ENCODE results near the gene ADORA2A.

ADORA2A gene

DNA sequence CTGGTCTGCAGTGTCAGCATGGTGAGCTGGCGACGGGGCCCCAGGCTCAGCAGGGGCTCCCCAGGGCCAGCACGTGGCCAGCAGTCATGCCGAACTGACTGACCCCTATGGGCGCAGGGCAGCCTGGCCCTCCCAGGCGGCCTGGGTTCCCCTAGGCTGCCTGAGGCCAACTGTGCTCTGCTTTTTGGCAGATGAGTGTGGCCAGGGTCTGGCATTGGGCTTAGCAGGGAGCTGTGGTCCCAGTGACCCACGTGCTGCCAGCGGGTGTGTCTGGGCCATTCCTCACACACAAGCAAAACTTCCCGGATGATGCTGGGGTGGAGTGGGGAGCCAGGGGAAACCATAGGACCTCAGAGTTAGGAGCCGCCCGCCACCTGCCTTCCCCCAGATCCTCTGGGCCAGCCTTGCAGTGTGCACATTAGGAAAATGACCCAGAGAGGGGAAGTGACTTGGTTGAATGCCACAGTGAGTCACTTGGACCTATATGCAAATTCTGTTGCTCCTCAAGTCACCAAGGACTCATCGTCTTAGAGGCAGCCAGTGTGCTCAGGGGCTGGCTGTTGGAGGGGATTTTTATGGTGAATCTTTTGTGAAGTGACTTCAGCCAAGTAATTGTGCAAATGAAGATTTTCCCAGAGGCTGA, 6.5 kb downstream of the ADORA2A start:
- TF ChIP-seq ZBTB7A (IDR thresholded peaks at IDR 0.05; ENCODE audit: low read depth) (no peak), EGR1 (IDR thresholded peaks at IDR 0.05) (no peak), YY1 (IDR thresholded peaks at IDR 0.05; ENCODE audit: low read depth) (no peak), FOXM1 (IDR thresholded peaks at IDR 0.05; ENCODE audit: borderline replicate concordance, low read depth) (no peak), REST (IDR thresholded peaks at IDR 0.05; ENCODE audit: low read depth) (no peak), EP300 (IDR thresholded peaks at IDR 0.05; ENCODE audit: borderline replicate concordance) (no peak), NFIC (IDR thresholded peaks at IDR 0.05) (no peak), TCF12 (IDR thresholded peaks at IDR 0.05; ENCODE audit: low read depth) (no peak), TAF1 (IDR thresholded peaks at IDR 0.05; ENCODE audit: low read depth) (no peak), RAD21 (IDR thresholded peaks at IDR 0.05; ENCODE audit: low read depth) (no peak), CREB1 (IDR thresholded peaks at IDR 0.05; ENCODE audit: low read depth) (no peak)

DNA sequence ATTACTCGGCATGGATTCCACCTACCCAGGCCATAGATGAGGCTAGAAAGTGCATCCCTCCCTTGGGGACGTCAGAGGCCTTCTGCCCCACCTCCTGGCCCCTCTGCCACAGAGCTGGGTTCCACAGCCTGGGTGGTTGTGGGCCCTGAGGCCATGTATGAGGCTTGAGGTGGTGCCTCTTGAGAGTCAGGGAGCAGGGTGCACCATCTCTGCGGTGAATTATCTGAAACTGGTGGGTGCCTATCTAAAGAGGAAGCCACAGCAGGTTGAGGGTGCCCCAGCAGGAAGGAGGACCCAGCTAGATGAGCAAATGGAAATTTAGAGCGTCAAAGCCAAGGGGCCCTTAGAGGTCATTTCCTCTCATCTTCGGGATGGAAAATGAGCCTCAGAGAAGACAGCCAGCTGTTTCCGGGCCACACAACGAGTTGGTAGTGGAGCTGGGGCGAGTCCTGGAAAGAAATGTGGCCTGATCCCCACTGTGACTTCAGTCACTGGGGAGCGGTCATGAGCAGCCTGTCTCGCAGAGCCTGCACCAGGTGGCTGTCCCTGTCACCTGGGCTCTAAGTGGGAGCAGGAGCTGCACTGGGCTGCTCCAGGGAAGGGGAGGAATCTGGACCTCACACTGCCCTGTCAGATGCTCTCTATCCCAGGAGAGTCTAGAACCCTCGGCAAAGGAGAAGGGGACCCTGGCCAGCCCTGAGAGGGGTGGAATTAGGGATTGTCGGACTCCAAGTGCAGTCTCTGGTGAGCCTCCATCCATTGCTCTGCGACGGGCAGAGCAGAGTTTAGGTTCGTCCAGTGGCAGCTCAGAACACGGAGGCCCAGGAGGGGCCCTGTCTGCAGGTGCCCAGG, 7.3 kb downstream of the ADORA2A start:
- no peak for TF ChIP-seq EGR1 (IDR thresholded peaks at IDR 0.05)
- TF ChIP-seq TCF12 (IDR thresholded peaks at IDR 0.05; ENCODE audit: low read depth) = no peak
- TF ChIP-seq, protein P1, sequence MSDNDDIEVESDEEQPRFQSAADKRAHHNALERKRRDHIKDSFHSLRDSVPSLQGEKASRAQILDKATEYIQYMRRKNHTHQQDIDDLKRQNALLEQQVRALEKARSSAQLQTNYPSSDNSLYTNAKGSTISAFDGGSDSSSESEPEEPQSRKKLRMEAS (IDR thresholded peaks at IDR 0.05) = no peak
- TF ChIP-seq RAD21 (IDR thresholded peaks at IDR 0.05; ENCODE audit: low read depth) = no peak
- no peak for TF ChIP-seq ZBTB7A (IDR thresholded peaks at IDR 0.05; ENCODE audit: low read depth)
- TF ChIP-seq NFIC (IDR thresholded peaks at IDR 0.05) = no peak
- no peak for TF ChIP-seq EP300 (IDR thresholded peaks at IDR 0.05; ENCODE audit: borderline replicate concordance)
- no peak for TF ChIP-seq TAF1 (IDR thresholded peaks at IDR 0.05; ENCODE audit: low read depth)

DNA sequence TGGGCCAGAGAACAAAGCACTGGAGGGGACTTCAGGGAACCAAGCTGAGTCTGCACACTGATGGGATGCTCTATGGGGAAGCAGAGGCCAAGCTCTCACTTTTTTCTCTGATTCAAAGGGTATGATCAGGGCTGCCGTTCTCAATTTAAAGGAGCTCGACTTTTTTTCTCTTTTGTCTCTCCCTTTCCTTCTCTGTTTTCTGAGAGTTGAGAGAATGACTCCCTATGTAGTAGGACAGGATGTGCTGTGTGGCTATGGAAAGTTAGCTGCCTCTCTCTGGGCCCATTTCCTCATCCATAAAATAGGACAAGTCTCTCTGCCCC, 7.9 kb downstream of the ADORA2A start:
- TF ChIP-seq, protein P1 (IDR thresholded peaks at IDR 0.05) = no peak
- TF ChIP-seq EGR1 (IDR thresholded peaks at IDR 0.05) = no peak

GRCh38 chr22:24435861-24436371, 8.5 kb downstream of the ADORA2A start:
- no peak for TF ChIP-seq NFIC (IDR thresholded peaks at IDR 0.05)
- no peak for TF ChIP-seq YY1 (IDR thresholded peaks at IDR 0.05; ENCODE audit: low read depth)
- no peak for TF ChIP-seq CREB1 (IDR thresholded peaks at IDR 0.05; ENCODE audit: low read depth)
- no peak for TF ChIP-seq EGR1 (IDR thresholded peaks at IDR 0.05)
- no peak for TF ChIP-seq REST (IDR thresholded peaks at IDR 0.05; ENCODE audit: low read depth)
- TF ChIP-seq CEBPB (IDR thresholded peaks at IDR 0.05) = no peak
- TF ChIP-seq USF1 (IDR thresholded peaks at IDR 0.05) = no peak
- TF ChIP-seq, protein P1 (IDR thresholded peaks at IDR 0.05) = no peak
- no peak for TF ChIP-seq FOXM1 (IDR thresholded peaks at IDR 0.05; ENCODE audit: borderline replicate concordance, low read depth)
- no peak for TF ChIP-seq EP300 (IDR thresholded peaks at IDR 0.05; ENCODE audit: borderline replicate concordance)
- no peak for TF ChIP-seq TEAD4 (IDR thresholded peaks at IDR 0.05)

DNA sequence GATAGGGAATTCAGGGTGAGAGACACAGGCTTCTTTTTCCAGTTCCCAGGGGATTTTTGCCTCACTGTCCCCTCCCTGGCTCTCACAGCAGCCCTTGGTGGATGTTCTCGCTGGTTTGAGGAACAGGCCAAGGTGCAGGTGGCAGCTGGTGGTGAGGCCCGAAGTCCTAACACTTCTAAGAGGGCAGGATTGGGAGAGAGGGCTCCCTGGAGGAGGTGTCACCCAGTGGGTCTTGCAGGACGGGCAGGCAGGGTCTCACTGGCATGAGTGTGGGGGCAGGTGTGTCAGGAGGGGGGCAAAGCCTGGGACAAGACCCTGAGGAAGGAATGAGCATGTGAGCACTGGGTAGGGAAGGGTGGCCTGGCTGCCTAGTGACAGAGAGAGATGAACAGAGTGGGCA, 9.2 kb downstream of the ADORA2A start:
- TF ChIP-seq EGR1 (IDR thresholded peaks at IDR 0.05) (no peak), FOXM1 (IDR thresholded peaks at IDR 0.05; ENCODE audit: borderline replicate concordance, low read depth) (no peak), CEBPB (IDR thresholded peaks at IDR 0.05) (no peak), TCF12 (IDR thresholded peaks at IDR 0.05; ENCODE audit: low read depth) (no peak), CREB1 (IDR thresholded peaks at IDR 0.05; ENCODE audit: low read depth) (no peak)
- TF ChIP-seq, protein P1 (IDR thresholded peaks at IDR 0.05) = no peak

- TF ChIP-seq EP300 (IDR thresholded peaks at IDR 0.05; ENCODE audit: borderline replicate concordance) (no peak), EGR1 (IDR thresholded peaks at IDR 0.05) (no peak), RAD21 (IDR thresholded peaks at IDR 0.05; ENCODE audit: low read depth) (no peak), TAF1 (IDR thresholded peaks at IDR 0.05; ENCODE audit: low read depth) (no peak), CREB1 (IDR thresholded peaks at IDR 0.05; ENCODE audit: low read depth) (no peak), TCF12 (IDR thresholded peaks at IDR 0.05; ENCODE audit: low read depth) (no peak), TEAD4 (IDR thresholded peaks at IDR 0.05) (no peak), YY1 (IDR thresholded peaks at IDR 0.05; ENCODE audit: low read depth) (no peak), ZBTB7A (IDR thresholded peaks at IDR 0.05; ENCODE audit: low read depth) (no peak), CEBPB (IDR thresholded peaks at IDR 0.05) (no peak)
- TF ChIP-seq, protein P1 (IDR thresholded peaks at IDR 0.05) = no peak
Measured at GRCh38 chr22:24437091-24437490, 9.7 kb downstream of the ADORA2A start.
